ENCODE results near the gene BGN. TPM values are rescaled to one million over a fixed set of nuclear protein-coding genes. Genes with fewer than 3 reads are reported as not detected.

Gene BGN
- total RNA-seq, 2 donors from 2014 or later: 141 to 206 TPM

GRCh38 chrX:153515435-153515834 lies 20.7 kb downstream of the BGN start:
- TF ChIP-seq CTCF (IDR thresholded peaks at IDR 0.05): no peak
- Histone ChIP-seq H3K4me1 (no peaks in the 10 kb centered on the region), H3K4me3 (no peak overlapping the region), H3K27me3 (peaks cover 0 to 18% of the 10 kb centered on the region in 2 donors), H3K27ac (no peak overlapping the region), H3K36me3 (no peaks in the 10 kb centered on the region), H3K9me3 (no peaks in the 10 kb centered on the region)
- DNase-seq (ENCODE audit: low spot score): no peak

- peaks cover 0 to 18% of the 10 kb centered on the region in 2 donors for H3K27me3 ChIP-seq
- no peak for TF ChIP-seq CTCF (IDR thresholded peaks at IDR 0.05)
These were observed 21.3 kb downstream of the BGN start for GRCh38 chrX:153516073-153516472.

GRCh38 chrX:153517423-153517822 lies 22.6 kb downstream of the BGN start, which contains the start of gene ATP2B3:
TSS of gene ATP2B3 (plus strand) at chrX:153517642. CDS start at chrX:153536248, 18,606 bp downstream.
- no peaks in the 10 kb centered on the region for H3K4me1 ChIP-seq
- no peak within 1 kb of the TSS for H3K4me3 ChIP-seq
- H3K27ac ChIP-seq: no peak within 1 kb of the TSS
- H3K36me3 ChIP-seq: no peaks in the 10 kb centered on the region
- DNase-seq (ENCODE audit: low spot score): no peak
- no peak for TF ChIP-seq CTCF (IDR thresholded peaks at IDR 0.05)
- H3K27me3 ChIP-seq: peaks cover 0 to 18% of the 10 kb centered on the region in 2 donors
- H3K9me3 ChIP-seq: no peaks in the 10 kb centered on the region

More at GRCh38 chrX:153516073-153516472, 21.3 kb downstream of the BGN start:
- Histone ChIP-seq H3K9me3 (no peaks in the 10 kb centered on the region), H3K4me3 (no peak overlapping the region), H3K27ac (no peak overlapping the region), H3K36me3 (no peaks in the 10 kb centered on the region), H3K4me1 (no peaks in the 10 kb centered on the region)
- no peak for DNase-seq (ENCODE audit: low spot score)

- Histone ChIP-seq H3K36me3 (no peaks in the 10 kb centered on the region), H3K4me1 (no peaks in the 10 kb centered on the region), H3K4me3 (no peak overlapping the region), H3K9me3 (no peaks in the 10 kb centered on the region), H3K27me3 (peaks cover 0 to 18% of the 10 kb centered on the region in 2 donors), H3K27ac (no peak overlapping the region)
- DNase-seq (ENCODE audit: low spot score): no peak
- TF ChIP-seq CTCF (IDR thresholded peaks at IDR 0.05): no peak
These were observed 23.4 kb downstream of the BGN start for GRCh38 chrX:153517946-153518834.

GRCh38 chrX:153519569-153520286 lies 24.9 kb downstream of the BGN start:
- no peak overlapping the region for H3K4me3 ChIP-seq
- H3K27me3 ChIP-seq: peaks cover 0 to 18% of the 10 kb centered on the region in 2 donors
- no peak for DNase-seq (ENCODE audit: low spot score)
- no peaks in the 10 kb centered on the region for H3K9me3 ChIP-seq
- no peaks in the 10 kb centered on the region for H3K4me1 ChIP-seq
- no peak for TF ChIP-seq CTCF (IDR thresholded peaks at IDR 0.05)
- H3K27ac ChIP-seq: no peak overlapping the region
- no peaks in the 10 kb centered on the region for H3K36me3 ChIP-seq
